CD14-positive monocyte (primary cell): ENCODE data around the gene GLP1R. TPM values are rescaled to one million over a fixed set of nuclear protein-coding genes. Genes with fewer than 3 reads are reported as not detected.
A peak's percentile ranks its signal among the peaks of the same experiment; 100 is the strongest.

Source experiments
- DNase-seq, 3 donors: peaks; one replicate each; pipeline ENCODE4 v3.0.0-alpha.2; 2011 to 2022
- H2AFZ ChIP-seq: 2 replicates; pipeline ENCODE4 v1.6.0; 2012; ENCODE audit warnings: mild to moderate bottlenecking, low read depth, low read length, inconsistent platforms; ENCODE audit not compliant: insufficient read depth, poor library complexity, severe bottlenecking
- H3K27ac ChIP-seq, 2 donors: 1 replicate in 1 of 2; 2 replicates in 1 of 2; pipeline ENCODE4 v1.5.1; 2012 to 2013; ENCODE audit warnings: low read length in 2 of 2, control low read depth in 1 of 2, inconsistent platforms in 1 of 2, low read depth in 1 of 2, mild to moderate bottlenecking in 1 of 2
- H3K27me3 ChIP-seq, 2 donors: one replicate each; pipeline versions ENCODE4 v1.6.0 to v1.6.1; 2011 to 2013; ENCODE audit warnings: low read length in 2 of 2; ENCODE audit not compliant: control insufficient read depth in 2 of 2, insufficient read depth in 2 of 2
- H3K36me3 ChIP-seq, 2 donors: replicated peaks in 1 of 2; 1 replicate in 1 of 2; 2 replicates in 1 of 2; pipeline versions ENCODE4 v1.5.1 to v1.6.1; 2012 to 2013; ENCODE audit warnings: low read length in 2 of 2, control low read depth in 1 of 2, inconsistent platforms in 1 of 2, mild to moderate bottlenecking in 1 of 2; ENCODE audit not compliant: insufficient read depth in 2 of 2, control insufficient read depth in 1 of 2
- H3K4me1 ChIP-seq, 2 donors: 1 replicate in 1 of 2; 2 replicates in 1 of 2; pipeline versions ENCODE4 v1.5.1 to v1.6.1; 2012 to 2013; ENCODE audit warnings: low read length in 2 of 2, control low read depth in 1 of 2, inconsistent platforms in 1 of 2, mild to moderate bottlenecking in 1 of 2, moderate library complexity in 1 of 2; ENCODE audit not compliant: insufficient read depth in 2 of 2, control insufficient read depth in 1 of 2
- H3K4me2 ChIP-seq: replicated peaks from 2 replicates; pipeline ENCODE3; 2012; ENCODE audit warnings: low read length, moderate library complexity, mild to moderate bottlenecking; ENCODE audit not compliant: poor library complexity, severe bottlenecking; ENCODE audit errors: extremely low read depth
- H3K4me3 ChIP-seq, 3 experiments: fragments of 200-600 bp in 1 of 3; sonication (generic) in 1 of 3; replicated peaks in 1 of 3; 1 replicate in 2 of 3; 2 replicates in 1 of 3; pipeline ENCODE4 v1.5.1; 2011 to 2013; ENCODE audit warnings: low read length in 3 of 3, mild to moderate bottlenecking in 3 of 3, control low read depth in 2 of 3, low read depth in 2 of 3, inconsistent platforms in 1 of 3, moderate library complexity in 1 of 3
- H3K79me2 ChIP-seq: 2 replicates; pipeline ENCODE4 v1.6.0; 2012; ENCODE audit warnings: mild to moderate bottlenecking, control low read depth, inconsistent platforms, low read length, moderate library complexity; ENCODE audit not compliant: insufficient read depth
- H3K9ac ChIP-seq: 2 replicates; pipeline ENCODE4 v1.6.0; 2017; ENCODE audit warnings: low read length, mild to moderate bottlenecking; ENCODE audit not compliant: insufficient read depth, poor library complexity, severe bottlenecking
- H3K9me3 ChIP-seq, 2 donors: replicated peaks in 1 of 2; 1 replicate in 1 of 2; 2 replicates in 1 of 2; pipeline versions ENCODE4 v1.5.1 to v1.6.1; 2012 to 2013; ENCODE audit warnings: low read length in 2 of 2, control low read depth in 1 of 2; ENCODE audit not compliant: control insufficient read depth in 1 of 2, insufficient read depth in 1 of 2
- H4K20me1 ChIP-seq: 2 replicates; pipeline ENCODE4 v1.6.0; 2012; ENCODE audit warnings: mild to moderate bottlenecking, low read length, control low read depth, moderate library complexity; ENCODE audit not compliant: insufficient read depth
- H3K27ac Mint-ChIP-seq, 7 donors: one replicate each; pipeline ENCODE4 v1.8.0; 2020; ENCODE audit warnings: mild to moderate bottlenecking in 7 of 7, mixed read lengths in 7 of 7, moderate library complexity in 6 of 7, inconsistent platforms in 2 of 7
- H3K27me3 Mint-ChIP-seq, 3 donors: one replicate each; pipeline ENCODE4 v1.8.0; 2021 to 2022; ENCODE audit warnings: low read depth in 3 of 3, mild to moderate bottlenecking in 3 of 3, mixed read lengths in 3 of 3, moderate library complexity in 3 of 3, inconsistent platforms in 1 of 3
- H3K36me3 Mint-ChIP-seq, 2 donors: one replicate each; pipeline ENCODE4 v1.8.0; 2020; ENCODE audit warnings: mixed read lengths in 2 of 2, inconsistent platforms in 1 of 2, mild to moderate bottlenecking in 1 of 2
- H3K4me1 Mint-ChIP-seq: one replicate; pipeline ENCODE4 v1.8.0; 2020; ENCODE audit warnings: mild to moderate bottlenecking, mixed read lengths
- H3K4me3 Mint-ChIP-seq, 2 donors: one replicate each; pipeline ENCODE4 v1.8.0; 2020; ENCODE audit warnings: mild to moderate bottlenecking in 2 of 2, mixed read lengths in 2 of 2, moderate library complexity in 1 of 2
- H3K9me3 Mint-ChIP-seq, 7 donors: one replicate each; pipeline ENCODE4 v1.8.0; 2020 to 2022; ENCODE audit warnings: mixed read lengths in 7 of 7, mild to moderate bottlenecking in 6 of 7, moderate library complexity in 6 of 7, inconsistent platforms in 2 of 7
- WGBS: methylation state at CpG from one replicate; pipeline ENCODE4 v1.1.5; 2013; ENCODE audit warnings: missing lambda C conversion rate; ENCODE audit not compliant: insufficient coverage; 5-methylcytosine and 5-hydroxymethylcytosine counted together
- intact Hi-C, 2 donors: fragments of 100-400 bp; cut with micrococcal nuclease; formaldehyde crosslinking; loops; one replicate each; pipeline versions ENCODE4 v1.15.0 to v1.15.1; 2023
- polyA plus RNA-seq, 3 donors: library from polyadenylated mRNA; depleted of rRNA in 1 of 3; unstranded in 2 of 3; stranded (reverse) in 1 of 3; fragments of 300-500 nt in 2 of 3; fragments of >200 nt in 1 of 3; fragmentation: Illumina TruSeq in 2 of 3; gene quantifications; 1 replicate in 2 of 3; 2 replicates in 1 of 3; pipeline ENCODE4 v1.2.3, GENCODE V29; 2012 to 2021
- TF ChIP-seq, protein P1 (sequence below): fragments of 200-600 bp; IDR thresholded peaks from one replicate; pipeline ENCODE4 v1.8.0; 2022; ENCODE audit warnings: antibody characterized with exemption, mild to moderate bottlenecking

Gene GLP1R
- polyA plus RNA-seq, 3 donors: not detected

DNA sequence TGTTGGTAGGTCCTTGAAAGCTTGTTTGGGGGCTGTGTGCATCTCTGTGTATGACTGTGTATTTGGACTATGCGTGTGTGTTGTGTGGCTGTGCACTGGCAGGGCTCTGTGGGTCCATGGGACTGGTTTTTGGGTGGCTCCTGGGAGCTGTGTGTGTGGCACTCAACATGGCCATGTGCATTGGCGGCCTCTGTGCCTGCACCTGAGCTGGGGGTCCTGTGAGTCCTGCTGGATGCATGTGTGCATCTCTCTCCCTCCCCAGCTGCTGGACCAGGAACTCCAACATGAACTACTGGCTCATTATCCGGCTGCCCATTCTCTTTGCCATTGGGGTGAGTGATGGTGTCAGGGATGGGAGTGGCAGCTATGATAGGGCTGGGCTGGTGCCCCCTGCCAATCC is 30.1 kb downstream of the GLP1R start:
- Mint-ChIP-seq H3K36me3 (no peaks in the 10 kb centered on the region), H3K9me3 (peaks cover 0 to 2% (median 0%) of the 10 kb centered on the region in 7 donors), H3K4me3 (no peak overlapping the region), H3K27ac (peak overlapping the region in 1 of 7 donors; percentile 14), H3K27me3 (peaks cover 2 to 10% (median 9%) of the 10 kb centered on the region in 3 donors), H3K4me1 (no peaks in the 10 kb centered on the region)
- no peak overlapping the region for H3K9ac ChIP-seq
- no peaks in the 10 kb centered on the region for H3K36me3 ChIP-seq
- H3K4me2 ChIP-seq: no peak overlapping the region
- H3K27me3 ChIP-seq: no peaks in the 10 kb centered on the region
- H2AFZ ChIP-seq: no peak overlapping the region
- TF ChIP-seq, protein P1, sequence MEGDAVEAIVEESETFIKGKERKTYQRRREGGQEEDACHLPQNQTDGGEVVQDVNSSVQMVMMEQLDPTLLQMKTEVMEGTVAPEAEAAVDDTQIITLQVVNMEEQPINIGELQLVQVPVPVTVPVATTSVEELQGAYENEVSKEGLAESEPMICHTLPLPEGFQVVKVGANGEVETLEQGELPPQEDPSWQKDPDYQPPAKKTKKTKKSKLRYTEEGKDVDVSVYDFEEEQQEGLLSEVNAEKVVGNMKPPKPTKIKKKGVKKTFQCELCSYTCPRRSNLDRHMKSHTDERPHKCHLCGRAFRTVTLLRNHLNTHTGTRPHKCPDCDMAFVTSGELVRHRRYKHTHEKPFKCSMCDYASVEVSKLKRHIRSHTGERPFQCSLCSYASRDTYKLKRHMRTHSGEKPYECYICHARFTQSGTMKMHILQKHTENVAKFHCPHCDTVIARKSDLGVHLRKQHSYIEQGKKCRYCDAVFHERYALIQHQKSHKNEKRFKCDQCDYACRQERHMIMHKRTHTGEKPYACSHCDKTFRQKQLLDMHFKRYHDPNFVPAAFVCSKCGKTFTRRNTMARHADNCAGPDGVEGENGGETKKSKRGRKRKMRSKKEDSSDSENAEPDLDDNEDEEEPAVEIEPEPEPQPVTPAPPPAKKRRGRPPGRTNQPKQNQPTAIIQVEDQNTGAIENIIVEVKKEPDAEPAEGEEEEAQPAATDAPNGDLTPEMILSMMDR: no peak
- DNase-seq: no peak
- H4K20me1 ChIP-seq: no peaks in the 10 kb centered on the region
- 100% methylated on average over 1 of the region's 3 CpGs for WGBS
- H3K4me1 ChIP-seq: no peaks in the 10 kb centered on the region
- H3K27ac ChIP-seq: no peak overlapping the region
- no peaks in the 10 kb centered on the region for H3K79me2 ChIP-seq
- no peaks in the 10 kb centered on the region for H3K9me3 ChIP-seq
- intact Hi-C loops: no loop called here
- H3K4me3 ChIP-seq: no peak overlapping the region

DNA sequence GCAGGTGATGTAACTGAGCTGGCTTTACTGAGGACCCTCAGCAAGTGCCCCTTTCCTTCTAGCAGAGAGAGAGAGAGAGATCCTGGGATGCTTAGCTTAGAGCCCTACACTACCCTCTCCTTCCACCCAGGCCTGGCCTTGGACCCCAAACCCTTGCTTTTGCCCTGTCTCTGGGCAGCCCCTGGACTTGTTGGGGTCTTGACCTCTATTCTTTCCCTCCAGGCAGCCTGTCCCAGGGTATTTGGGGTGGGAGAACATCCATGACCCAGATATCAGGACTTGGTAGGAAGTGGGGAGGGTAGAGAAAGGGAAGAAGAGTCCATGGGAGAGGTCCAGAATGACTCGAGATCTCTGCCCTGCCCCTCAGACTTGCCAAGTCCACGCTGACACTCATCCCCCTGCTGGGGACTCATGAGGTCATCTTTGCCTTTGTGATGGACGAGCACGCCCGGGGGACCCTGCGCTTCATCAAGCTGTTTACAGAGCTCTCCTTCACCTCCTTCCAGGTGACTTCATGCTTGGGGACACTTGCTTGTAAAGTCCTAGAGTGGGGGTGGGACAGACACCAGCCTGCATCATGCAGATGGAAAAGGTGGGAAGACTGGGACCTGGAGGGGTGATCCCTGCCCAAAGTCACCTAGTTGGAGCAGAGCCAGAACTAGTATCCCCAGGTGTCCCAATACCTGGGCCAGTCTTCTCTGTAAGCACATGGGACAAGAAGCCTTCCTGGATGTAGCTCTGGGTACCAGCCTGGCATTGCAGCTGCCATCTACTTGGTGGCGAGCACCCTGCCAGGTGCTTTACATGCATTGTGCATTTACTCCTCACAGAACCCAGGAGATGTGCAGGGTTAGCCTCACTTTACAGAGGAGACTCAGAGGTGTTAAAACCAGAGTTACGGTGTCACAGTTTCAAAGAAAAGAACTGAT is 30.9 kb downstream of the GLP1R start:
- no peak for DNase-seq
- Histone ChIP-seq H4K20me1 (no peaks in the 10 kb centered on the region), H3K4me3 (no peak overlapping the region), H3K4me1 (no peaks in the 10 kb centered on the region), H3K4me2 (no peak overlapping the region), H3K79me2 (no peaks in the 10 kb centered on the region), H3K36me3 (no peaks in the 10 kb centered on the region), H3K27me3 (no peaks in the 10 kb centered on the region), H3K9ac (no peak overlapping the region), H2AFZ (no peak overlapping the region), H3K27ac (no peak overlapping the region), H3K9me3 (no peaks in the 10 kb centered on the region)
- Mint-ChIP-seq H3K27me3 (peaks cover 4 to 10% (median 7%) of the 10 kb centered on the region in 3 donors), H3K4me1 (no peaks in the 10 kb centered on the region), H3K9me3 (peaks cover 0 to 2% (median 0%) of the 10 kb centered on the region in 7 donors), H3K27ac (peak overlapping the region in 1 of 7 donors; percentile 14), H3K36me3 (no peaks in the 10 kb centered on the region), H3K4me3 (no peak overlapping the region)
- intact Hi-C loops: no loop called here
- 100% methylated on average over 2 of the region's 8 CpGs for WGBS
- TF ChIP-seq, protein P1: no peak
